ENCODE results near the gene U2AF1L4. TPM values are rescaled to one million over a fixed set of nuclear protein-coding genes. Genes with fewer than 3 reads are reported as not detected.

Gene U2AF1L4
- total RNA-seq, 1 donor from 2014 or later: 27.4 TPM

GRCh38 chr19:35740108-35740422 lies 5.2 kb downstream of the U2AF1L4 start:
- no peaks in the 10 kb centered on the region for H3K27me3 Mint-ChIP-seq (ENCODE audit: low read depth)
- no peak overlapping the region for H3K27ac Mint-ChIP-seq
- H3K4me3 Mint-ChIP-seq (ENCODE audit: low read depth): peak overlapping the region; percentile 94
- DNase-seq (ENCODE audit: low spot score): no peak
- peaks cover 25% of the 10 kb centered on the region for H3K4me1 Mint-ChIP-seq (ENCODE audit: low read depth)
- H3K36me3 Mint-ChIP-seq (ENCODE audit: low read depth): peaks cover 59% of the 10 kb centered on the region
- intact Hi-C loops (cut with micrococcal nuclease): loop anchor here (1.0 to 10.0 kb wide), 7 partner anchors 28 to 475 kb away; partner anchors contain the start of genes COX6B1, SDHAF1, THAP8 and WDR62
- H3K9me3 Mint-ChIP-seq: no peaks in the 10 kb centered on the region

DNA sequence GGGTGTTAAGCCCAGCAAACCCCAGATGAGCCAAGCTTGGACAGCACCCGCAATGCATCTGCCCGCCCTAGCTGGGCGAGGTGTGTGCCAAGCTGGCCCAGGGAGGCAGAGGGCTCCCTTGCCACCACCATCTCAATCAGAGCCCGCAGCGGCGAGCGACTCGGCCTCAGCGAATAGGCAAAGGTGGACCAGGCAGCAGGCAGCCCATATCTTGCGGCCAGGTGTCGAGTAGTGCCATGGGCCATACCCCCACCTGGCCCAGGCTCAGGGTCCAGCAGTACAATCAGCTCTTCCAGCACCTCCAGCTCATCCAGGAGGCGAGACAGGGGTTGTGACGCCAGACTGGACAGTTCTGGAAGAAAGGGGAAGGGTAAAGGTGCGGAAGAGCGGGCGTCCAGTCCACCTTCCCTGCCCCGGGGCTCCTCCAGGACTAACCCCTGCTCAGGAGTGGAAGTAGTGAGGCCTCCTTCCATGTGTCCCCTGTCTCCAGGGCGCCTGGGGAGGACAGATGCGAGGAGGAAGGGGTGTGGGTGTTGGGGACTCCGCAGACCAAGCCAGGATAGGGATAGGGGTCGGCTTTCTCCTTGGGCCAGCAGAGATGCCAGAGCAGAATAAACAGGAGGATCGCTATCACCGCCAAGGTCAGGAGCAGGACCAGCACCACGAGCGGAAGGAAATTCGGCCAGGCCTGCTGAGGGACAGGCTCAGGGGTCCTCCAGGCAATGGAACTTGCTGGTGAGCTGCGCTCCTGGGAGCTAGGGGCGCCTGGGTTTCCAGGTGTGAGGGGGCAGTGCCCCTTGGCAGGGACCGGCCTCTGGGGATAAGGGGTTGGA lies 5.7 kb downstream of the U2AF1L4 start:
- Mint-ChIP-seq H3K9me3 (no peaks in the 10 kb centered on the region), H3K4me1 (ENCODE audit: low read depth) (peaks cover 25% of the 10 kb centered on the region), H3K4me3 (ENCODE audit: low read depth) (peak overlapping the region; percentile 47), H3K27ac (no peak overlapping the region), H3K36me3 (ENCODE audit: low read depth) (peaks cover 65% of the 10 kb centered on the region), H3K27me3 (ENCODE audit: low read depth) (no peaks in the 10 kb centered on the region)
- intact Hi-C loops (cut with micrococcal nuclease): loop anchor here (1.0 to 10.0 kb wide), 7 partner anchors 27 to 475 kb away; partner anchors contain the start of genes COX6B1, SDHAF1, THAP8 and WDR62
- no peak for DNase-seq (ENCODE audit: low spot score)

DNA sequence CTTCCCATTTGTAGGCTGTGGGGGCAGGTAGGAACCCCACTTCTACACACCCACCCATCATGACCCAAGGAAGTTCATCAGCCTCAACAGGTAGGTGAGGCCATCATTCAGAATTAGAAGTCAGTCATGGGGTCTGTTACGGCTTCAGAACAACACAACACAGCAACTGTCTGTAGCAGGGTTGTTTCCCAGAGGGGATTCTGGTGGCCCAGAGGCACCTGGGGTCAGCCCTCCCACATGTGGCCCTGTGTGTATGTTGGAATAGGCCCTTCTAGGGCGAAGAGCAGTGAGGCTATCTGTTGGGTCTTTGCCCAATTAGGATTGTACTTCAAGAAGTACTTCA lies 6.4 kb downstream of the U2AF1L4 start:
- Mint-ChIP-seq H3K4me3 (ENCODE audit: low read depth) (peak overlapping the region; percentile 47), H3K9me3 (no peaks in the 10 kb centered on the region), H3K27me3 (ENCODE audit: low read depth) (no peaks in the 10 kb centered on the region), H3K4me1 (ENCODE audit: low read depth) (peaks cover 22% of the 10 kb centered on the region), H3K27ac (no peak overlapping the region), H3K36me3 (ENCODE audit: low read depth) (peaks cover 68% of the 10 kb centered on the region)
- intact Hi-C loops (cut with micrococcal nuclease): no loop called here
- no peak for DNase-seq (ENCODE audit: low spot score)

- Mint-ChIP-seq H3K36me3 (ENCODE audit: low read depth) (peaks cover 71% of the 10 kb centered on the region), H3K4me1 (ENCODE audit: low read depth) (peaks cover 18% of the 10 kb centered on the region), H3K27me3 (ENCODE audit: low read depth) (no peaks in the 10 kb centered on the region), H3K27ac (no peak overlapping the region), H3K4me3 (ENCODE audit: low read depth) (no peak overlapping the region), H3K9me3 (no peaks in the 10 kb centered on the region)
- DNase-seq (ENCODE audit: low spot score): no peak
- intact Hi-C loops (cut with micrococcal nuclease): no loop called here
These were observed 7.0 kb downstream of the U2AF1L4 start for GRCh38 chr19:35738021-35738886.

DNA sequence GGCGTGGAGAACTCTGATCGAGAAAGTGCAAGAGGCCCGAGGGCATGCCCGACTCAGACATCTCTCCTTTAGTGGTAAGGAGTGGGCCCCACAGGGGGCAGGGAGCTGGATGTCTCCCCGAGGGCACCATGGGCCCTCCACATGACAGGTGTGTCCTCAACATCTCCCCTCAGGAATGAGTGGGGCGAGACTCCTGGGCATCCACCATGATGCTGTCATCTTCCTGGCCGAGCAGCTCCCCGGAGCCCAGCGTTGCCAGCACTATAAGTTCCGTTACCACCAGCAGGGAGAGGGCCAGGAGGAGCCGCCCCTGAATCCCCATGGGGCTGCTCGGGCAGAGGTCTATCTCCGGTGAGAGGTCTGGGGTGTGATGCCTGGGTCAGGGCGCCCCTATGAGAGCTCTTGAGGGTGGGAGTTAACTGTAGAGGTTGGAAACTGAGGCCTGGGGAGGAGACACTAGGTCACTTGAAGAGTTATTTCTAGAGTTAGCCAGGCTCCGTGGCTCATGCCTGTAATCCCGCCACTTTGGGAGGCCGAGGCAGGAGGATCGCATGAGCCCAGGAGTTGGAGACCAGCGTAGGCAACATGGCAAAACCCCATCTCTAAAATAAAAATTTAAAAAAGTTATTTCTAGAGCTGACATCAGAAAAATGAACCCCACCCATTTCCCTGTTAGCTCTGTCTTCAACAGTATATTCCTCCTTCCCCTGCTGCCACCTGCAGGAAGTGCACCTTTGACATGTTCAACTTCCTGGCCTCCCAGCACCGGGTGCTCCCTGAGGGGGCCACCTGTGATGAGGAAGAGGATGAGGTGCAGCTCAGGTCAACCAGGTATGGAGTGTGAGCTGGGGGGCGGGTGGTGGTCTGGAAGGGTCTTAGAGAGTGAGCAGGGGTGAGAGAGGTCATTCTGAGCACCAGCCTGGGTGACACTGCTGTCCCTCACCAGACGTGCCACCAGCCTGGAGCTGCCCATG lies 8.0 kb downstream of the U2AF1L4 start:
- Mint-ChIP-seq H3K27ac (peak overlapping the region; percentile 62), H3K36me3 (ENCODE audit: low read depth) (peaks cover 64% of the 10 kb centered on the region), H3K9me3 (no peaks in the 10 kb centered on the region), H3K4me1 (ENCODE audit: low read depth) (peaks cover 10% of the 10 kb centered on the region), H3K27me3 (ENCODE audit: low read depth) (no peaks in the 10 kb centered on the region), H3K4me3 (ENCODE audit: low read depth) (no peak overlapping the region)
- DNase-seq (ENCODE audit: low spot score): no peak
- intact Hi-C loops (cut with micrococcal nuclease): no loop called here

DNA sequence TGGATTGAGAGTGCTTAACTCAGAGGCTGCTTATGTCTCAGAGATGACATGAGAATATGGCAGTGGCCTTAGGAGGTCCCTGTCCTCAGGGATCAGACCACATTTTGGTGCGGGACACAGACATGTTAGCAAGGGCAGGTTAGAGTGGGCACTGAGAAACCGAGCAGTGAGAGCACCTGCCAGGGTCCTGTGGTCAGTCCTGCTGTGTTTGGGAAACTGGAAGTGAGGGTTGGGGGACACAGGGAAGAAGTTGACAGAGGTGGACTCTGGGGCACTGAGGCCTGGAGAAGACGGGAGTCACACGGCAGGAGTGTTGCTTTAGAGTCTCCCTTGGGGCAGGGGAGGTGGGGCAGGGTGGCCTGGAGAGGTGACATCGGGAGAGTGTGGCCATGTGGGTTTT lies 10.3 kb downstream of the U2AF1L4 start:
- H3K4me3 Mint-ChIP-seq (ENCODE audit: low read depth): no peak overlapping the region
- H3K4me1 Mint-ChIP-seq (ENCODE audit: low read depth): peaks cover 5% of the 10 kb centered on the region
- H3K36me3 Mint-ChIP-seq (ENCODE audit: low read depth): peaks cover 77% of the 10 kb centered on the region
- DNase-seq (ENCODE audit: low spot score): no peak
- no peaks in the 10 kb centered on the region for H3K9me3 Mint-ChIP-seq
- no peak overlapping the region for H3K27ac Mint-ChIP-seq
- H3K27me3 Mint-ChIP-seq (ENCODE audit: low read depth): no peaks in the 10 kb centered on the region
- intact Hi-C loops (cut with micrococcal nuclease): no loop called here

GRCh38 chr19:35734273-35734672 lies 10.9 kb downstream of the U2AF1L4 start:
- no peak for DNase-seq (ENCODE audit: low spot score)
- H3K27me3 Mint-ChIP-seq (ENCODE audit: low read depth): no peaks in the 10 kb centered on the region
- no peaks in the 10 kb centered on the region for H3K9me3 Mint-ChIP-seq
- no peak overlapping the region for H3K27ac Mint-ChIP-seq
- H3K4me3 Mint-ChIP-seq (ENCODE audit: low read depth): no peak overlapping the region
- intact Hi-C loops (cut with micrococcal nuclease): no loop called here
- peaks cover 5% of the 10 kb centered on the region for H3K4me1 Mint-ChIP-seq (ENCODE audit: low read depth)
- H3K36me3 Mint-ChIP-seq (ENCODE audit: low read depth): peaks cover 81% of the 10 kb centered on the region

- H3K36me3 Mint-ChIP-seq (ENCODE audit: low read depth): peaks cover 81% of the 10 kb centered on the region
These were observed 11.8 kb downstream of the U2AF1L4 start for GRCh38 chr19:35733180-35734125.

GRCh38 chr19:35732540-35733179 lies 12.6 kb downstream of the U2AF1L4 start:
- H3K27me3 Mint-ChIP-seq (ENCODE audit: low read depth): no peaks in the 10 kb centered on the region
- H3K4me1 Mint-ChIP-seq (ENCODE audit: low read depth): peaks cover 5% of the 10 kb centered on the region

More at GRCh38 chr19:35733180-35734125, 11.8 kb downstream of the U2AF1L4 start:
- H3K27me3 Mint-ChIP-seq (ENCODE audit: low read depth): no peaks in the 10 kb centered on the region
- H3K4me3 Mint-ChIP-seq (ENCODE audit: low read depth): no peak overlapping the region
- peaks cover 5% of the 10 kb centered on the region for H3K4me1 Mint-ChIP-seq (ENCODE audit: low read depth)
- intact Hi-C loops (cut with micrococcal nuclease): no loop called here
- H3K27ac Mint-ChIP-seq: no peak overlapping the region
- H3K9me3 Mint-ChIP-seq: no peaks in the 10 kb centered on the region
- no peak for DNase-seq (ENCODE audit: low spot score)

DNA sequence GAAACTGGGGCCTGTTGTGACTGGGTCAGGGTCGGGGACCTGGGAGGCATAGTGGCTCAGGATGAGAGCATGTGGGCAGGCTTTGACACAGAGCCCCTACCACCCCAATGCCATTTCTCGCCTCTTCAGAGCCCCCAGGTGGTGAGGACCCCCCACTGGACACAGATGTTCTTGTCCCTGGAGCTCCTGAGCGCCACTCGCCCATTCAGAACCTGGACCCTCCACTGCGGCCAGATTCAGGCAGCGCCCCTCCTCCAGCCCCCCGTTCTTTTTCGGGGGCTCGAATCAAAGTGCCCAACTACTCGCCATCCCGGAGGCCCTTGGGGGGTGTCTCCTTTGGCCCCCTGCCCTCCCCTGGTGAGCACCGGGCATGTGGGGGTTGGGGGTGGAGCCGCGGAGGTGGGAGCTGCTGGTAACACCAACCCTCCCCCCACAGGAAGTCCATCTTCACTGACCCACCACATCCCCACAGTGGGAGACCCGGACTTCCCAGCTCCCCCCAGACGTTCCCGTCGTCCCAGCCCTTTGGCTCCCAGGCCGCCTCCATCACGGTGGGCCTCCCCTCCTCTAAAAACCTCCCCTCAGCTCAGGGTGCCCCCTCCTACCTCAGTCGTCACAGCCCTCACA lies 13.3 kb downstream of the U2AF1L4 start:
- Mint-ChIP-seq H3K27ac (no peak overlapping the region), H3K9me3 (no peaks in the 10 kb centered on the region), H3K4me1 (ENCODE audit: low read depth) (peaks cover 3% of the 10 kb centered on the region), H3K27me3 (ENCODE audit: low read depth) (no peaks in the 10 kb centered on the region), H3K36me3 (ENCODE audit: low read depth) (peaks cover 78% of the 10 kb centered on the region), H3K4me3 (ENCODE audit: low read depth) (no peak overlapping the region)
- DNase-seq (ENCODE audit: low spot score): no peak
- intact Hi-C loops (cut with micrococcal nuclease): no loop called here

More at GRCh38 chr19:35732540-35733179, 12.6 kb downstream of the U2AF1L4 start:
- DNase-seq (ENCODE audit: low spot score): no peak
- H3K9me3 Mint-ChIP-seq: no peaks in the 10 kb centered on the region
- H3K27ac Mint-ChIP-seq: no peak overlapping the region
- peaks cover 81% of the 10 kb centered on the region for H3K36me3 Mint-ChIP-seq (ENCODE audit: low read depth)
- intact Hi-C loops (cut with micrococcal nuclease): no loop called here
- H3K4me3 Mint-ChIP-seq (ENCODE audit: low read depth): no peak overlapping the region

GRCh38 chr19:35731353-35731752 lies 13.9 kb downstream of the U2AF1L4 start:
- DNase-seq (ENCODE audit: low spot score): no peak
- peaks cover under 1% of the 10 kb centered on the region for H3K4me1 Mint-ChIP-seq (ENCODE audit: low read depth)
- intact Hi-C loops (cut with micrococcal nuclease): no loop called here
- no peaks in the 10 kb centered on the region for H3K9me3 Mint-ChIP-seq
- H3K36me3 Mint-ChIP-seq (ENCODE audit: low read depth): peaks cover 78% of the 10 kb centered on the region
- no peak overlapping the region for H3K4me3 Mint-ChIP-seq (ENCODE audit: low read depth)
- no peak overlapping the region for H3K27ac Mint-ChIP-seq
- no peaks in the 10 kb centered on the region for H3K27me3 Mint-ChIP-seq (ENCODE audit: low read depth)

Measured in activated T-helper 2 cell treated with anti-CD3 and anti-CD28 coated beads, Interferon-gamma antibody, Interleukin-2, Interleukin-4, amounts not matched to agents 10 μg/mL and 5 μg/mL and 100 μg/mL, durations not matched to agents 14 hours and 24 hours and 36 hours (primary cell).